GM18511 (cell line): ENCODE measurements around the gene SLC23A2.

Experiments used
- ATAC-seq: cut with Tn5 transposase; IDR thresholded peaks from one replicate; pipeline ENCODE4 v1.9.1; 2021; ENCODE audit warnings: mild to moderate bottlenecking, moderate library complexity; ENCODE audit not compliant: unreplicated experiment

SLC23A2 gene

DNA sequence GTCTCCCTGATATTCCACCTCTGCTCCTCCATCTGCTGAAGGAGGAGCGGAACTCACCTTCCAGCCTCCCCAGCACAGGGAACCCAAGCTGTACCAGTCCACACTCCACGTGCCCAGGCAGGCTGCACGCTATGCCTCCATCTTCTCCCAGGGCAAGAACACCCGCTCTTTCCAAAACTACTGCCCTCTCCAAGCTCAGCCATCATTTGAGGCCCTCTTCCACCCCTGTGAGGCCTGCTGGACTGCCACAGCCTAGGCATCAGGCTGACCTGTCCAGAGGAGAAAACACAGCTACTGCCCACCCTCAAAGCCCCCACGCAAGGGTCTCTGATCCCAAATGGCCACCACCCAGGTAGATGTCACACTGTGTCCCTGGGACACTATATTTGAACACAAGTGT is 179.7 kb downstream of the SLC23A2 start:
- no peak for ATAC-seq

DNA sequence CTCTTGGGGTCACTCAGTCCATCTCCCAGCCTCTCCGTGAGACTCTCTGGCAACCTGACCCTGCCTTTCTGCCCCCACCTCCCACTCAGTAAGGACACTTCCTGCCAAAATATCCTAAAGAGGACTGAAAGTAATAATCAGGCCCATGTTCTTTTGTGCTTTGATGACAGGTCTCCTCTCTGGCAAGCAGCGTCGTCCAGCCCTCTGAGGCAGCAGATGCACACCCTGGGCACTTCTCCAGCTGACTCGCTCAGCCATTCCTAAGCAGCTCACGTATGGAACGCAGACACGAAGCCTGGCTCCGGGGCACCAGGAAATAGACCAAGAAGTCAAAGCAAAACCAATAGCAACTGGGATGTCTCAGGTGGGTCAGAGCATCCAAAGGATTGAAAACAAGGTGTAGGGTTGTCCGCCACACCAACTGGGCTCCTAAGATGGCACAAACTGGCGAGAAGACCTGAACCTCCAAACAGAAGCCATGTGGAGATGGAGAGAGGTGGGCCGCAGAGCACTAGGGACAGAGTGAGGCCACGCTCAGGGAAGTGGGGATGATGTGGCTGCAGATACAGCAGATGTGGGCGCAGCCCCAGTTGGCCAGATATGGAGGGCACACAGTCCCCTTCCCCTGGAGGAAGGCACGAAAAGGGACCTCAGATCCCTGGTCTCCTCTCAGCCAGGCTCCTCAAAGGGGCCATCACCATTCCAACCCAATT is 180.3 kb downstream of the SLC23A2 start:
- ATAC-seq = no peak

DNA sequence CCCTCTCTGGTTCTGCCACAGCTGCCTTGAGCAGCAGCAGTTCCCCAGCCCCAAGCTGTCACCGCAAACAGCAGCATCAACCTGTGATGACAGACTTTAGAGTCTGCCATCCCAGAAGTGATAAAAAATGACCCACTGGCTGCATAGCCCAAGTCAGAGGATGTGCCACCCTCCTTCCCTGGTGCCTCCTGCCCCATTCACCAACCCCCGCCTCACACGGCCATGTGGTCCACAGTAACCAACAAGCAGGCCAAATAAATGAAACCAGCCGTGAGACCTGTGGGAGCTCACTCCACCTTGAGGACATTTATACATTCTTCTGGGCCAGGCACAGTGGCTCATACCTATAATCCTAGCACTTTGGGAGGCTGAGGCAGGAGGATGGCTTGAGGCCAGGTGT is 181.4 kb downstream of the SLC23A2 start:
- ATAC-seq = no peak

DNA sequence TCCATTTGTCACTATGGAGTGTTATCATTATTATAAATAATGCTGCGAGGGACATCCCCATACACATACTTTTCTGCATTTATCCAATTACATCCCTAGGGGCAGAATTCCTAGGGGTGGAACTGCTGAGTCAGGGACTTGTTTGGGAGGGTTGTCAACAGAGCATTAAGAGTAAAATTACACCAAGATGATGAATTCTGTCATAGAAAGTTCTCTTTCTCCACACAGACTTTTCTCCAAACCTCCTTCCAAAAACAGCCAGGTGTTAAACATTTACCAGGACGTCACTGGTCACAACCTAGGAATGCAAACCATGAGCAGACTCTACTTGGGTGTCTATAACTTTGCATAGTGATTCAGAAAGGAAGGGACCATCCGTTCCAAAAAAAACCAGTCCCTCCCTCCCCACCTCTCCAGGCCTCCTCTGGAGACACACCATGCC is 184.1 kb downstream of the SLC23A2 start:
- ATAC-seq = no peak

DNA sequence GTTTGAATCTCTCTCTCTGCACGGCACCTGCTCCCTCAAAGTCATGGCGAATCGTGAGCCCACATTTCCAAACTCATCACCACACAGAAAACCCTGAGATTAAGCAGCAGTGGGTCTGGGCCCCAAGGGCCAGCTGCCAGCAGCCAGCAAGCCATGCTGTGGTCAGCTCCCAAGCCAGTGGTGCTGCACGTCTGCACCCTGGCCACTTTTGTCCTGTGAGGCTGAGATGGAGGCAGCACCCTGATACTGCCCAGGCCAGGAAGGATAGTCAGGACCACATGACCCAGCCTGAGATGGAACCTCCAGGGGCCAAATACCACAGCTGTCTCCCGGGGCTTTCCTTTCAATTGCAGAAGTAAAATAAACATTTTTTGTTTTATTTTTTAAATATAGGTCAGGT is 185.7 kb downstream of the SLC23A2 start:
- ATAC-seq = no peak

DNA sequence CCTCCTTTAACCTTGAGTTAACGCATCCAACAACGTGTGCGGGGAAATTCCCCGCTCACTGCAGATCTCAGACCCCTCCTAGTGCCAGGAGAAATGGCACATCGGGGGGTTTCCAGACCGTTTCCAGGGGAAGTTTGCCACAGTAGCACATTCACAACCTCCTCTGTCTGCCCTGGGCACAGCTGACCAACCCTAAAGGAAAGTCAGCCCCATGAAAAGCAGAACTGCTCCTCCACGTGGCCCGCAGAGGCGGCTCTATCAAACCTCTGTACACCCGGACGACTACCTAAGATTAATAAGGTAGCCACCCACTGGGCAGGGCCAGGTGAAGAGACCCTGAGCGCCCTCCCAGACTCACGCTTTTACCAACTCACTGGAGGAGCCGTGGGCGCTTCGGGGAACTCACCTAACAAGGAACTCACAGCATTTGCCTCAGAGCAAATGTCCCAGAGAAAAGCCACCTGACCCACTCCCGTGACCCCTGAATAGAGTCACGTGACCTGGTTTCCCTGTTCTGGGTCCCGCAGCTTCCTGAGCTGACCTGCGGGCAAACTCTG is 186.5 kb downstream of the SLC23A2 start:
- peak; percentile 62 for ATAC-seq

DNA sequence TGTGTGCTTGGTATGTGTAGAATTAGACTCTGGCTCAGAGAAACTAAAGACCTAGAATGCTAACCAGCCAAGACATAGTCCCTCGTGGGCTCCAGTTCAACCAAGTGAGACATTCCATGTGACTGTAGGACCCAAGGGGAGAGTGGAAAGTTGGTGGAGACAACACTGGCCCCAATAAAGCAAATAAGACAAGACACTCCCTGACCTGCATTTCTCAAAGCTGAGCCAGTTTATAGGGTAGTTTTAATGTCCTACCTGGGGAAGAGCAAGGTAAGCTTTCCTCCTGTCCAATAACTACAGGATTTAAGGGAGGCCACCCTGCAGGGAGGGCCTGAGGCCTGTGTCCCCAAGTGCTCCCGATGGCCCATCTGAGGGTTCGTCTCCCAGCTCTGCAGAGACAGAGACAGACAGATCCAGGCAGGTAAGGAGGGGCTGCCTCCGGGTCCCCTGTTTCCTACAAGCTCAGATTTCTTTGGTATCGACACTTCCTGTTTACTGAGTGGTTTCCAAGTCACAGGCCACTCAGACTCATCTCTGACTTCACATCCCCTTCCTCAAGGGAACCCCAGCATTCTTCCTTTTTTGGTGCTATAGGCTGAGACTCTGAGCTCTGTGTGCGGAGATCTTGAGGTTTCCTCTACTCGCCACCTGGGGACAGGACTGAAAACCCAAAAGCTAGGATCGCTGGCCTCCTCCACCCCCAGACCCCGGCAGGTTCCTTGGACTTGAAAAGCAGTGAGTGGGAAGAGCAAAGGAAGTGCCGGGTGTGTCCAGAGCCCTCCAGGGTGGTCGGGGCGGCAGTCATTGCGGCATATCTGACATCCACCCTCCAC is 187.2 kb downstream of the SLC23A2 start:
- ATAC-seq = peak; percentile 62

DNA sequence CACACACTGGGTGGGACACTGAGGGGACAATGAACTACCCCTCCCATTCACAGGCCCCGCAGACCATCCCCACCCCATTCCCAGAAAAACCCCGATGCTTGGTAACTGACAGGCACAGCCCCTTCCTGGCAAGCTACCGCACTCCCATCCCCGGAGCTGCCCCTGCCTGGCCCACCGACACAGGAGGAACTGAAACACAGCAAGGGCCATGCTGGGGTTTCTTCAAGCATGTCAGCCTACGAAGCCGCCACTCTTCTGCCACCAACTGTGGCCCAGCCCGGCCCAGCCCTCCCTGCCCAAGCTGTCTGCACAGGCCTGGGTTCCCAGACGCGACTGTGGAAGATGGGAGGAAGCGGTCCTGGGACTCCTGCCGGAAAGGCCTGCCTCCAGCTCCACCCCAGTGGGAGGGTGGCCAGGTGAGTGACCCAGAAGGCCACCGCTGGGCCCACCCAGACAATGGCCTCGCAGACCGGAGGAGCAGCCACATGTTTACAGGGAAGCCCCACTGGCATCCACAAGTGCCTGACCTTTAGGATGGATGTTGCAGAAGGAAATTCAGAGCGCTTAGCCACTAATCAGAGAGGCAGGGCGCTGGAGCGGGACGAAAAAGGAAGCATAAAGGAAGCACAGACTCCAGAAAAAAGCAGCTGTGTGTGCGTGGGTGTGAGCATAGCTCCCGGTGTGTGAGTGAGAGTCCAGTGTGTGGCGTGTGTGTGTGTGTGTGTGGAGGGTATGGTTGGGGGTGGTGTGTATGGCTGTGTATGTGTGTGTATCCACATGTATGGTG is 188.0 kb downstream of the SLC23A2 start:
- peak; percentile 32 for ATAC-seq

DNA sequence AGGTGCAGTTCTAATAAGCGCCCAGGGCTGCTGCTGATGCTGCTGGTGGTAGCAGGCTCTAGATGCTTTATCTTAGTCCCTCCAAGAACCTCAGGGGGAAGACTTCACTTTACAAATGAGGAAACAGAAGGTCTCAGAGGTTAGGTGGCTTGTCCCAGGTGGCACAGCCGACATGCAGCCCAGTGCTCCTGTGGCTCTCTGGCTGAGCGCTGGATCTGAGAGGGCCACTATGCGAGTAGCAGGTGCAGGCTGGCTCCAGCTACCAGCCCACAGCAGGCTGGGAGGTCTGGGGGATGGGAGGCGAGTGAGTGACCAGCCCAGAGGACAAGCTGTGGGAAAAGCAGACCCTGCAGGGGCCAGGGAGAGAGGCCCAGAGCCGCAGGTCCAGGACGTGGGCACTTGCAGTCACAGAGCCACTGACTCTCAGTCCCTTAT is 188.7 kb downstream of the SLC23A2 start:
- no peak for ATAC-seq

DNA sequence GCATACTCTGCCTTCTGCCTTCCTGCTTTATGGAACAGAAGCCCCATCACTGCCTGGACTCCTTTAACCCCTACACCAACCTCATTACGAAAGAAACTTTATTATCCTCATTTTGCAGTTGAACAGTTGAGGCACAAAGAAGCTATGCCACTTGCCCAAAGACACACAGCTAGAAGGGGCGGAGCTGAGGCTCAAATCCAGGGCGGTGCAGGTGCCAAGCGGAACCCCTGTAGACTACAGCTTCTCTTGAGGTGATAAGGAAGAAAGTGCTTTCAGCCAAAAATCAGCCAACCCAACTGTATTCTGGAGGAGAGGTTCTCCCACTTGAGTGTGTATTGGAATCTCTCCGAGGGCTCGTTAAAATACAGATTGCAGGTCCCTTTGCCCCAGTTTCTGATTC is 189.1 kb downstream of the SLC23A2 start:
- ATAC-seq = no peak

DNA sequence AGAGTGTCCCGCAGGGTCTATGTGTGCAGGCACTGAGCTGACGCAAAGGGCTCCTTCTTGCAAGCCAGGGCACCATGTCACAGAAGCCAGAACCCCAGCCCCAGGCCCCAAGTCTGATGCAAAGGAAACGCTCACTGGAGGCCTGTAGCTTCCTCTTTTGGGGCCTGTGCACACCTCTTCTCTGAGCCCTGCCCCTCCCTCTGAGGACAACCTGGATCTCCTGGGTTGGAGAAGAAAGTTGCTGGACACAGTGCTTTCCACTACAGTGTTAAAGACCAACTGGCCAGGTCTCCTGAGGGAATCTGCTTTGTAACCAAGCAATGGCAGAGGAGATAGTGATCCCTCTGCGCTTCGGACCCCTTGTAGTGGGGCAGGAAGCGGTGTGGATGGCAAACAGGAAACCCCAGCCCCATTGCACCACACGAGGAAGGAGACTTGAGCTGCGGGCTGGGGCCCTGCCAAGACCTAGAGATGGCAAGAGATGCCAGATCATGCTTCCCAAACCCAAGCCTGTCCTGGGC is 189.6 kb downstream of the SLC23A2 start:
- ATAC-seq = no peak

DNA sequence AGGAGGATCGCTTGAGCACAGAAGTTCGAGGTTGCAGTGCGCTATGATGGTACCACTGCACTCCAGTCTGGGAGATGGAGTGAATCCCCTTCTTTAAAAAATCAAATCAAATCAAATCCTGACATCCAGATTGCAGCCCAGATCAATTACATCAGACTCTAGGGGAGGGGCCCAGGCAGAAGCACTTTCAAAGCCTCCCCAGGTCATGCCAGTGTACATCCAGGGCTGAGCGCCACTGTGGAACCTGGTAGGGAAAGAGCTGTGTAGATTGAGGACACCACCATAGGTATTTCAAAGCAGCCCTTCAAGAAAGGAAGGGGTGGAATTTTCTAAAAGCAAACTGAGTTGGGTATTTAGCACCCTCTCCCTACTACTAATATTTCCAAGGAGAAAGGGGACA is 190.1 kb downstream of the SLC23A2 start:
- ATAC-seq = no peak

DNA sequence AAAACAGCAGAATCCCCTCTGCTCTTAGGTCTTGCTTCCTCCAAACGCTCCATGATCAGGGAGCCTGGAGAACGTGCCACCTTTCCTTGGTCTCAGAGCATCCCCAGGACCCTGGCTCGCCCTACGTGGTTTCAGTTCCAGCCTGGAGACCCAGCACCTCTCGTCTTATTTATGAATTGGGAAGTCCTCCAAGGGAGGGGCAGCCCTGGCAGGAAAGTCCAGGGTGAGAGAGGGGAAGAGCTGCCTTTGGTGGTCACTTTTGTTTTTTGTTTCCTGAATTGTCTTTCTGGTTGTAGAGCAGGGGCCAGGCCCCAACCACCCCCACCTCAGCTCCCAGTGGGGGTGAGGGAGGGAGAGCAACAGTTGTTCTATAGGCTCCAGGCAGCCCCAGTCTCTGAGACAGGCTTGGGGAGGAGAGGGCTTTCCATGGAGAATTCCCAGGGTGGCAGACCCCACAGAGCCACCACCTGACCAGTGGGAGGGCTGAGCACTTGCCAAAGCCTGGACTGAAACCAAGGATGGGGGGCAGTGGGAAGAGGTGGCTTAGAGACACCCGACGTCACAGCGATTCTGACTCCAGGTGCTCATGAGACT is 190.8 kb downstream of the SLC23A2 start:
- ATAC-seq = no peak

DNA sequence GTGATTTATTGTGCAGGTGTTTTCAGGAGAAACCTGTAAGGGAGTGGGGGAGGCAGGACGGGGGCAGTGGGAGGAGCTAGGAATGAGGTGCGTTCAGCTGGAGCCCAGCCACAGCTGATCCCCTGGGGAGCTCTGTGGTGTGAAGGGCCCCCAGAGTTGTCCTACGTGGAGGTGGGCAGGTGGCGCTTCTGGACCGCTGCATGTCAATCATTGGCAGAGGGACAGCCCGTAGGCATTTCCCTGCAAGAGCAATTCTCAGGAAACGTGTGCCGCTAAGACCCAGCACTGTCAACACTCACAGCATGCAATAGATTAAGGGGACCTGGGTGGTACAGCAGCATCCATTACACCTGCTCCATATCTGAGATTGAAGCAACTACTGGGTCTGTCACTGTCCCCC is 191.6 kb downstream of the SLC23A2 start:
- no peak for ATAC-seq

DNA sequence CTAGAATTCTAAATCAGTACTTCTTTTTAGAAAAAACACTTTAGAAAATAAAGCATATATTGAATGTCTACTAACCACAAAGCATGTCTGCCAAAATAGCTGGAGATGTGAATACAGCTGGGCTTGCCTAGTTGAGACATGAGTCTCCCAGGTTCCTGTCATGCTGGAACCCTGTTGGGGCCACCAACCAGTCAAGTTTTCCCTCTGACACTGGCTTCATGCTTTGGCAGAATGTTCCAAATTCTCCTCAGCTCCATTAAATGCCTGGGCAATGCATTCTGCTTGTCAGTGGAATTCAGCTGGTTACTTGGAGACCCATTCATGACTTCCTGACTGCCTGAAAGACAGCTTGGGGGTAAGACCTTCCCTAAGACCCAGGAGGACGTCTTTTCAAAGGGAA is 192.4 kb downstream of the SLC23A2 start:
- no peak for ATAC-seq

DNA sequence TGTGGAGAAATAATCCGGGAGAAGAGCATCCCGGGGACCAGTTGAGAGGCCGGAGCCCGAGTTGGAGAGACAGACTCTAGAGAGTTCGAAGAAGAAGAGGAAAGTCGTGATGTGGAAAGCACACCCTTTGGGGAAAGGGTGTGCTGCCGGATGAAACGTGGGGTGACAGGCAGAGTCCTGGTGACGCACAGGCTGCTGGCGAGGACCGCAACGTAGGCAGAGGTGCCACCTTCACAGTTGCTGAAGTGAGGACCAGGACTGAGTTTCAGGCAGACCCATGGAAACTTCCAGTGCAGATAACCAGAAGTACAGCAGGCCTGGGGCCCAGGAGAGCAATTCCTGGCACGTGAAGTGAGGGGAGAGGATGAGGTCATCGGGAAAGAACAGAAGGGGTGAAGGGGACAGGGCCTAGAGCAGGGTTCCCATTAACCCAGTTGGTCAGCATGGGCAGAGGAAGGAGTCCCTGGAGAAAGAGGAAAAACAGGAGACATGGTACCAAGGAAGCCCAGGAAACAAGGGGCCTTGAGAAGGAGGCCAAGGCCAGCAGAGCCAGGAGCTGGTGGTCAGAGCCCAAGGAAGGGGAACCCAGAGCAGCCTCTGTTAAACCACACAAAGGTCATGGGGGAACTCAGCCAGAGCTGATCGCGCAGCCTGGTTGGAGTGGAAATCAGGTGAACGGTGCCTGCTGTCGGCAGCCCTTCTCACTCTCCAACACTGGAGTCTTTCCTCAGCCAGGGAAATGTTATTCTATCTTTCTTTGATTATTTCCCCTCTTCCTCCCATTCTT is 195.5 kb downstream of the SLC23A2 start:
- no peak for ATAC-seq

DNA sequence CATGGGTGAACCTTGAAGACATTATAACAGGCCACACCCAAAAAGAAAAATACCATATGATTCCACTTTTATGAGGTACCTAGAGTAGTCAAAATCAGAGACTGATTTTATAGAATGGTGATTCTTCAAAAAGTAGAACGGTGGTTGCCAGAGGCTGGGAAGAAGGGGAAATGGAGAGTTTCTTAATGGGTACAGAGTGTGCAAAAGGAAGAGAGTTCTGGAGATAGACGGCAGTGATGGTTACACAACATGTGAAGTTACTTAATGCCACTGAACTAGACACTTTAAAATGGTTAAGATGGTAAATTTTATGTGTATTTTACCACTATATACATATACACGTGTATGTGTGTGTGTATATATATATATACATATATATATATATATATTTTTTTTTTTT is 198.8 kb downstream of the SLC23A2 start:
- ATAC-seq = no peak
